ENCODE results near the gene F5.

F5 gene

DNA sequence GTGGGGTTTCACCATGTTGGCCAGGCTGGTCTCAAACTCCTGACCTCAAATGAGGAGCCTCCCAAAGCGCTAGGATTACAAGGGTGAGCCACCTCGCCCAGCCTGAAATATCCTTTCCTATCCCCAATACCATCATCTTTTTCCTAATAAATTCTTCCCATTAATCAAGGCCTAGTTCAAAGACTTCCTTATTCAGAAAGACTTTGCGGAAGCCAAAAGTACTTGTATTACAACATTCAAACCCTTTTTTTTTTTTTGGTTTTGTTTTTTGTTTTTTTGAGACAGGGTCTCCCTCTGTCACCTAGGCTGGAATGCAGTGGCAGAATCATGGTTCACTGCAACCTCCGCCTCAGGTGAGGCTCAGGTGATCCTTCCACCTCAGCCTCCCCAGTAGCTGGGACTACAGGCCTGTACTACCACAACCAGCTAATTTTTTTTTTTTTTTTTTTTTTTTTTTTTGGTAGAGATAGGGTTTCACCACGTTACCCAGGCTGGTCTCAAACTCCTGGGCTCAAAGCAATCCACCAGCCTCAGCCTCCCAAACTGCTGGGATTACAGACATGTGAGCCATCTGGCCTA is 108.1 kb downstream of the F5 start:
- no peak for DNase-seq (ENCODE audit: low read depth in 2 of 2)

DNA sequence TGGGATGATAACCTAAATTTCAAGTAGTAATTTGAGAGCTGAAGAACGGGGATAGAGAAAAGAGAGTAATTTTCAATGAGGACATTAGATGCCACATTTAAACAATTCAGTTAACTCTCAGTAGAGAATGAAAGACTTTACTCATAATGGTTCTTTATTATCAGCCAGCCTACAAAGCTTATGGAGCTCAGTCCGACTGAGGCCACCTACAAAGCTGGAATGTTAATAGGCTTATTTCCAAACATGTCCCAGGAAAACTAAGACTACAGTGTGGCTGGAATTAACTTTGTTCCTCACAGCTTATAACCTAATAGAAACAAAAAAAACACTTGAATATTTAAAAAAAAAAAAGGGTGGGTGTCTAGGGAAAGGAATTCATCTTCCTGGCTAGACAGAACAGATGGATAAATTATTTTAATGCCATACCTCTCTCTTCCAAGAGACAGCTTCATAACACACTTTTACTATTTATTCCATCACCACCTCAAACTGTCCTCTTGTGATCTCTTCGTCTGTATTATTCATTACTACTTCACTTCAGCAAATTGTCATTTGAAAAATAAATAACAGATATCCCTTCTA is 110.4 kb downstream of the F5 start:
- DNase-seq (ENCODE audit: low read depth in 2 of 2): no peak

- DNase-seq (ENCODE audit: low read depth in 2 of 2): no peak
Observed at GRCh38 chr1:169474302-169474995, 111.8 kb downstream of the F5 start.

DNA sequence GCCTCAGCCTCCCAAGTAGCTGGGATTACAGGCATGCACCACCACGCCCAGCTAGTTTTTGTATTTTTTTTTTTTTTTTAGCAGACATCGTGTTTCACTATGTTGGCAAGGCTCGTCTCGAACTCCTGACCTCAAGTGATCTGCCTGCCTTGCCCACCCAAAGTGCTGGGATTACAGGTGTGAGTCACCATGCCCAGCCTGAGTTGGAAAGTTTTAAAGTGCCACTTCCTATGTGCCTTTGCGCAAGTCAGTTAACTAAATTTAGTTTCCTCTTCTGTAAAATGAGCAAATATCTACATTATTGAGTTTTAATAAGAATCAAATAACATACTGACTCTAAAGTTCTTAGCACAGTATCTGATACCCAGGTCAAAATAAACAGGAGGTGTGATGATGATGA is 112.9 kb downstream of the F5 start:
- DNase-seq (ENCODE audit: low read depth in 2 of 2): no peak

- no peak for DNase-seq (ENCODE audit: low read depth in 2 of 2)
Observed at GRCh38 chr1:169472738-169473137, 113.5 kb downstream of the F5 start.

GRCh38 chr1:169468982-169469381 is 117.3 kb downstream of the F5 start:
- DNase-seq (ENCODE audit: low read depth in 2 of 2): no peak

- DNase-seq (ENCODE audit: low read depth in 2 of 2): no peak
Observed at GRCh38 chr1:169466259-169467230, 119.7 kb downstream of the F5 start.

GRCh38 chr1:169465281-169465680 is 121.0 kb downstream of the F5 start:
- no peak for DNase-seq (ENCODE audit: low read depth in 2 of 2)
